ENCODE results near the gene GOLGA1.

The GOLGA1 gene

DNA sequence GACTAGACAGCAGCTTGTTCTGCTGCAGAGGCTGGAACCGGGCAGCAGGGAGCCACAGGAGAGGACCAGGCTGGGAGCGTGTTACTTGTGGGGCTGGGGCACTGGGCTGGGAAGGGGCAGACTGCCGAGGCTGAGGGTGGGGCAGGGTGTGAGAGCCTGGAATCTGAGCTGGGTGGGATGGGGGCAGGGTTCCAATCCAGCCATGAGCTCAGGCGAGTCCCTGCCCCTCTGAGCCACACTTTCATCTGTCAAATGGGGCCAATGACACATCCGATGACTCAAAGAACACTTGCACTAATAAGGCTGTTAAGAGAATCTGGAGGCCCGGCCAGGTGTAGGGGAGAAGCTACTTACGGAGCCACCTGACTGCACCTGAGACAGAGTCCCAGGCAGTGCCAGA lies 106.3 kb downstream of the GOLGA1 start:
- no peak for DNase-seq (ENCODE audit: low spot score)

DNA sequence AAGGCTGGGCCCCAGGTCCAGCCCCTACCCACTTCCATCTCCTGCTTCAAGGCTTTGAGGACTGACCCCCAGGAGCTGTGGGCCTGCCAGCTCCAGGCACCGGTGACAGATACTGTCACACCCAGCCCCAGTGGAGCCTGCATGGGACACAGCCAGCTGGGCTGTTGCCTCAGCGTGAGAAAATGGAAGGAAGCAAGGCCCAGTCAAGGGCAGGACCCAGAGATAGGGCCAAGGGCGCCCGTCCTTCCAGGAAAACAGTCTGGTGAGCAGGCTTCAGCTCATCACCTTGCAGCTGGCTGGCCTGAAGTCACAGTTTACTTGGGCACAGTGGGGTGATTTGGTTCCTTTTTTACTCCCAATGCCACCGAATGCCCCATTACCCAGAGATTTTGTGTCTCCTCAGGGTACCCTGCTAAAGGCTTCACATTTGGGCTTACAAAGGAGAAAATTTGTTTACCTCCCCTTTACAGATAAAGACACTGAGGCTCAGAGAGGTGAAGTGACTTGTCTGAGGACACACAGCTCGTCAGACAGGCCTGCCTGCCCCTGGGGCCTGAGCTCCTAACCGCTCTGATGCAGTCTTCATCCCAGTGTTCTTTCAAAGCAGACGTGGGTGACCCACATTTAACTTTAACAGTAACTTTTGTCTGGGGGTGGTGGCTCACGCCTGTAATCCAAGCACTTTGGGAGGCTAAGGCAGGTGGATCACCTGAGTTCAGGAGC lies 109.1 kb downstream of the GOLGA1 start:
- DNase-seq (ENCODE audit: low spot score): no peak

DNA sequence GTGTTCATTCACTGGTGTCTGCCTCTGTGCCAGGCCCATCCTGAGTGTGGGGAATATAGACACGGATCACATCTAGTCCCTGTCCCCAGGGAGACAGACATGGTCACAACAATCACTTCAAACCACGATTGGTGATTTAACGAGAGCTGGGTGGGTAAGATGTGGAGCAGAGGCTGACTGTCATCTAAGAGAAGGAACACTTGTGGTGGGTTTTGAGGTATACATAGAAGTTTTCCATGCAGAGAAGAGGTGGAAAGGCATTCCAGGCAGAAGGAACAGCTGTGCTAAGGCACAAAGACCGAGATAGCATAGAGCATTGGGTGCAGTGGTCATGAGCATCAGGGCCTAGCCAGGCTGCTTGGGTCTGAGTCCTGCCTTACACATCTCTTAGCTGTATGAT lies 110.3 kb downstream of the GOLGA1 start:
- DNase-seq (ENCODE audit: low spot score): no peak

- no peak for DNase-seq (ENCODE audit: low spot score)
Observed at GRCh38 chr9:124829334-124829669, 111.6 kb downstream of the GOLGA1 start.

DNA sequence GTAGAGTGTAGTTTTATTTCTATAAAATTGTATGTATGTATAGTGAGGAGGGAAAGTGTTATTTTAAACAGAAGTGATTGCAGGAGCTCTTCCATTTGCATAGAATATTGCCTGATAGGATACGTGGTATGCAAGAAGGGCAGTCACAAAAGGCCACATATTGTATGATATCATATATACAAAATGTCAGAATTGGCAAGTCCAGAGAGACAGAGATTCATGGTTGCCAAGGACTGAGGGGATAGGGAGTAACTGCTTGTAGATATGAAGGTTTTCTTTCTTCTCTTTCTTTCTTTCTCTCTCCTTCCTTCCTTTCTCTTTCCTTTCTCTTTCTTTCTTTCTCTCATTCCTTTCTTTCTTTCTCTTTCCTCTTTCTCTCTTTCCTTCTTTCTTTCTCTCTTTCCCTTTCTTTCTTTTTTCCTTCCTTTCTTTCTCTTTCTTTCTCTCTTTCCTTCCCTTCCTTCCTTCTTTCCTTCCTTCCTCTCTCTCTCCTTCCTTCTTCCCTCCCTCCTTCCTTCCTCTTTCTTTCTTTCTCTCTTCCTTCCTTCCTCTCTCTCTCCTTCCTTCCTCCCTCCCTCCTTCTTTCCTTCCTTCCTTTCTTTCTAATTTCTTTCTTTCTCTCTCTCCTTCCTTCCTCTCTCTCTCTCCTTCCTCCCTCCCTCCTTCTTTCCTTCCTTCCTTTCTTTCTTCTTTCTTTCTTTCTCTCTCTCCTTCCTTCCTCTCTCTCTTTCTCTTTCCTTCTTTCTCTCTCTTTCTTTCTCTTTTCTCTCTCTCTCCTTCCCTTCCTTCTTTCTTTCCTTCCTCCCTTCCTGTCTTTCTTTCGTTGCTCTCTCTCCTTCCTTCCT lies 112.2 kb downstream of the GOLGA1 start:
- no peak for DNase-seq (ENCODE audit: low spot score)

Measured in iPS-NIHi11 (cell line).